Smooth muscle cell (in vitro differentiated cells): ENCODE results near the gene C8A. TPM values are rescaled to one million over a fixed set of nuclear protein-coding genes. Genes with fewer than 3 reads are reported as not detected.
A peak's percentile ranks its signal among the peaks of the same experiment; 100 is the strongest.

Experiments used
- DNase-seq: peaks from one replicate; lab custom pipeline; 2025; ENCODE audit not compliant: unreplicated experiment; lab: John Stamatoyannopoulos, UW
- H2AFZ ChIP-seq: fragments of 200-600 bp; sonication (generic); 2 replicates; pipeline ENCODE4 v1.6.0; 2016; ENCODE audit warnings: antibody characterized with exemption, low read depth, mild to moderate bottlenecking
- H3F3A ChIP-seq: fragments of 200-600 bp; sonication (generic); 2 replicates; pipeline ENCODE4 v1.6.0; 2017; ENCODE audit warnings: antibody characterized with exemption, low read depth
- H3K27ac ChIP-seq: fragments of 200-600 bp; sonication (generic); 2 replicates; pipeline ENCODE4 v1.5.1; 2016; ENCODE audit warnings: low read depth, mild to moderate bottlenecking
- H3K27me3 ChIP-seq: fragments of 200-600 bp; sonication (generic); 2 replicates; pipeline ENCODE4 v1.6.1; 2016; ENCODE audit warnings: low read depth, mild to moderate bottlenecking
- H3K36me3 ChIP-seq: fragments of 200-600 bp; sonication (generic); 2 replicates; pipeline ENCODE4 v1.5.1; 2016; ENCODE audit warnings: low read depth
- H3K4me1 ChIP-seq: fragments of 200-600 bp; sonication (generic); 2 replicates; pipeline ENCODE4 v1.5.1; 2016; ENCODE audit warnings: low read depth
- H3K4me2 ChIP-seq: fragments of 200-600 bp; sonication (generic); 2 replicates; pipeline ENCODE4 v1.6.0; 2016; ENCODE audit warnings: mild to moderate bottlenecking
- H3K4me3 ChIP-seq: fragments of 200-600 bp; sonication (generic); 2 replicates; pipeline ENCODE4 v1.5.1; 2016; ENCODE audit warnings: mild to moderate bottlenecking
- H3K79me2 ChIP-seq: fragments of 200-600 bp; sonication (generic); 2 replicates; pipeline ENCODE4 v1.6.0; 2016; ENCODE audit warnings: low read depth, mild to moderate bottlenecking
- H3K9ac ChIP-seq: fragments of 200-600 bp; sonication (generic); 2 replicates; pipeline ENCODE4 v1.6.0; 2016; ENCODE audit warnings: low read depth
- H3K9me3 ChIP-seq: fragments of 200-600 bp; sonication (generic); replicated peaks from 2 replicates; pipeline ENCODE4 v1.5.1; 2016; ENCODE audit warnings: low read depth
- H4K20me1 ChIP-seq: fragments of 200-600 bp; sonication (generic); 2 replicates; pipeline ENCODE4 v1.6.0; 2016; ENCODE audit warnings: low read depth
- WGBS: methylation state at CpG from one replicate; pipeline ENCODE4 v1.1.7; 2016; ENCODE audit warnings: low lambda C conversion rate; 5-methylcytosine and 5-hydroxymethylcytosine counted together
- polyA plus RNA-seq: library from polyadenylated mRNA; unstranded; fragments of >200 nt; fragmentation: Nextera tagmentation; extraction: Ambion mirVana; gene quantifications from 2 replicates; pipeline ENCODE4 v1.2.1, GENCODE V29; 2016
- total RNA-seq: library from RNA; depleted of rRNA; stranded (reverse); fragments of >200 nt; gene quantifications from 2 replicates; pipeline ENCODE4 v1.2.3, GENCODE V29; 2014
- TF ChIP-seq, protein P1 (sequence below): fragments of 200-600 bp; sonication (generic); IDR thresholded peaks from 2 replicates; pipeline ENCODE4 v1.5.1; 2017; ENCODE audit warnings: borderline replicate concordance, mild to moderate bottlenecking, antibody characterized with exemption; ENCODE audit not compliant: insufficient read depth, poor library complexity, severe bottlenecking

The C8A gene
- total and polyA plus RNA-seq, 2 experiments from 2014 or later: not detected

DNA sequence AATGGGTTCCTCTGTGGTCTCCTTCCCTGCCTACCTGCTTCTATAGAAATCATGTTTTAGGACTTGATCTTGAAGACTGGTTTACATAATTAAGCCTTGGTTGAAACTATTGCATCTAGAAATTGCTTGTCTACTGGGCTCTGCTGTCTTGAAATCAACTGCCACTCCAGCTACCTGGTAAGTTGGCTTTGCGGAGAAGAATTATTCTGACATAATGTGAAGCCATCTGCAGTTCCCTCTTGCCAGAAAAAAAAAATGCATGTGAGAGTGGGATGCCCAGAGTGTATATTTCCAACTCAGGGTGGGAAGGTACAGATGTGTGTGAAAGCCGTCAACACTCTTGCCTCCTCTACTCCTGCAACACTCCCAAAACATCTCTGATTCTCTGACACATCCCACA is 84.0 kb downstream of the C8A start:
- 100% methylated on average over 2 of the region's 2 CpGs for WGBS
- no peak overlapping the region for H3K4me3 ChIP-seq
- no peak for DNase-seq

DNA sequence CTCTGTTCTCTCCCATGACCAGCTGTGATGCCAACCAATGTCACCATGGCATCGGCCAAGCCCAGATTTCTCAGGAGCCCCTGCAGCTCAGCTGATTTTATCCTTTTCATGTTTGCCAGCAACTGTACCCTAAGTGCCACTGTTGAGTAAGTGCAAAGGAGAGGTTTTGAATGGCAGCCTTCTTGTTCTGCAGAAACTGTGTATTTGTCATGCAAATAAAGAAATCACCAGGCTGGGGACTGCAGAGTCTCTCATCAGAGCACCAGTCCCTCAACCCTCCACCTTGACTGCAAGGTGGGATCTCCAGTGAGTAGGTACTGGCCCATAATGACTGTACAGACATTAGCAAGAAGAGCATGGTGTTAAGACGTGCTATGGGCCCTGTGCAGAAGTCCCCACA is 84.6 kb downstream of the C8A start:
- Histone ChIP-seq H3K4me2 (no peak overlapping the region), H3K79me2 (no peaks in the 10 kb centered on the region), H3K36me3 (no peaks in the 10 kb centered on the region), H3K9me3 (no peaks in the 10 kb centered on the region), H4K20me1 (no peaks in the 10 kb centered on the region), H3K4me1 (peaks cover 9% of the 10 kb centered on the region), H3K4me3 (no peak overlapping the region), H3K9ac (no peak overlapping the region), H3K27me3 (no peaks in the 10 kb centered on the region), H3K27ac (no peak overlapping the region), H2AFZ (no peak overlapping the region), H3F3A (no peaks in the 10 kb centered on the region)
- DNase-seq: no peak
- TF ChIP-seq, protein P1, sequence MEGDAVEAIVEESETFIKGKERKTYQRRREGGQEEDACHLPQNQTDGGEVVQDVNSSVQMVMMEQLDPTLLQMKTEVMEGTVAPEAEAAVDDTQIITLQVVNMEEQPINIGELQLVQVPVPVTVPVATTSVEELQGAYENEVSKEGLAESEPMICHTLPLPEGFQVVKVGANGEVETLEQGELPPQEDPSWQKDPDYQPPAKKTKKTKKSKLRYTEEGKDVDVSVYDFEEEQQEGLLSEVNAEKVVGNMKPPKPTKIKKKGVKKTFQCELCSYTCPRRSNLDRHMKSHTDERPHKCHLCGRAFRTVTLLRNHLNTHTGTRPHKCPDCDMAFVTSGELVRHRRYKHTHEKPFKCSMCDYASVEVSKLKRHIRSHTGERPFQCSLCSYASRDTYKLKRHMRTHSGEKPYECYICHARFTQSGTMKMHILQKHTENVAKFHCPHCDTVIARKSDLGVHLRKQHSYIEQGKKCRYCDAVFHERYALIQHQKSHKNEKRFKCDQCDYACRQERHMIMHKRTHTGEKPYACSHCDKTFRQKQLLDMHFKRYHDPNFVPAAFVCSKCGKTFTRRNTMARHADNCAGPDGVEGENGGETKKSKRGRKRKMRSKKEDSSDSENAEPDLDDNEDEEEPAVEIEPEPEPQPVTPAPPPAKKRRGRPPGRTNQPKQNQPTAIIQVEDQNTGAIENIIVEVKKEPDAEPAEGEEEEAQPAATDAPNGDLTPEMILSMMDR: no peak
- WGBS: 83% methylated on average over 2 of the region's 2 CpGs

More for the DNA sequence above, 84.0 kb downstream of the C8A start:
- H3F3A ChIP-seq: no peaks in the 10 kb centered on the region
- TF ChIP-seq, protein P1: no peak
- H3K36me3 ChIP-seq: no peaks in the 10 kb centered on the region
- no peak overlapping the region for H3K27ac ChIP-seq
- no peak overlapping the region for H2AFZ ChIP-seq
- H3K4me1 ChIP-seq: peaks cover 9% of the 10 kb centered on the region
- no peak overlapping the region for H3K9ac ChIP-seq
- no peaks in the 10 kb centered on the region for H3K9me3 ChIP-seq
- no peaks in the 10 kb centered on the region for H3K79me2 ChIP-seq
- H4K20me1 ChIP-seq: no peaks in the 10 kb centered on the region
- no peak overlapping the region for H3K4me2 ChIP-seq
- H3K27me3 ChIP-seq: no peaks in the 10 kb centered on the region

DNA sequence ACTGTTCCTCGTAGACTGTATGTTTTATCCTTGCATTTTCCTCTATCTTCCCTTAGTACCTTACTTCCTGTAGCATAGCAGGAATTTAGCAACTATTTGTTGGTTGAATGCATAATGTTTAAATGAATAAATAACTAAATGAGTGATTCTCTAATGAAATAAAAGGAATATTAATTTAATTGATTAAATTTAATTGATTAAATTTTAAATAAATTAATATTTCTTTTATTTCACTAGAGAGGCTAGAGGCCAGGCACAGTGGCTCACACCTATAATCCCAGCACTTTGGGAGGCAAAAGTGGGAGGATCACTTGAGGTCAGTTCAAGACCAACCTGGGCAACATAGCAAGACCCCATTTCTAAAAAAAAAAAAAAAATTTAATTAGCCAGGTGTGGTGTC is 85.4 kb downstream of the C8A start:
- Histone ChIP-seq H3F3A (no peaks in the 10 kb centered on the region), H3K4me1 (peaks cover 3% of the 10 kb centered on the region), H3K9ac (no peak overlapping the region), H3K79me2 (no peaks in the 10 kb centered on the region), H2AFZ (no peak overlapping the region), H3K4me2 (no peak overlapping the region), H3K4me3 (no peak overlapping the region), H4K20me1 (no peaks in the 10 kb centered on the region), H3K36me3 (no peaks in the 10 kb centered on the region), H3K9me3 (no peaks in the 10 kb centered on the region), H3K27me3 (no peaks in the 10 kb centered on the region), H3K27ac (no peak overlapping the region)
- 0% methylated on average over 1 of the region's 1 CpG for WGBS
- TF ChIP-seq, protein P1: no peak
- no peak for DNase-seq

DNA sequence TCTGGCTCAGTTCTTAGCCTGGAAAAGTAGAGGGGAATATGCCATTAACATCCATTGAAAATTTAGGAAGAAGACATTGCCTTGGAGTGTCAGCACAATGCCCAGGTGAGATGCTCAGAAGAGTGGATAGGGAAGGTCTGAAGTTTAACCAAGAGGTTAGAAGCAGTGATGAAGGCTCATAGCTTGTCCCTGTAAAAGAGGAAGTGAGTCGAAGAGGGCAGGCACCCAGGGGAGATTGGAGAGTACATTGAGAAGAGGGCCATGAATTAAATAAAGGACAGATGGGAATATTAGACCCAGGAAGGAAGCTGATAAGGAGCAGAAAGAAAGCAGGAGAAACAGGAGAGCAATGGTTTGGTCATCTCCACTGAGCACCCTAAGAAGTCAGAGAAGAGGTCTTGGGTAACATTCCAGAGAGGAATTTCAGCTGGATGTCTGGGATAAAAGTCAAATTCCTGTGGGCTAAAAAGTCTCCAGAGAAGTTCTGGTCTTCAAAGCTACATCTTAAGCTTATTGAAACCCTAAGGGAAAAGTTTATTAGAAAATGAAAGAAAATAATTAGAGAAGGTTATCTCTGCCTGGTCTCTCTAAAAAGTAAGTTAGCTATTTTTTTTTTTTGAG is 93.9 kb downstream of the C8A start:
- WGBS: 89% methylated on average over 1 of the region's 1 CpG
- Histone ChIP-seq H3K9me3 (no peaks in the 10 kb centered on the region), H2AFZ (no peak overlapping the region), H3K4me3 (no peak overlapping the region), H3K9ac (no peak overlapping the region), H3F3A (no peaks in the 10 kb centered on the region), H4K20me1 (no peaks in the 10 kb centered on the region), H3K27ac (peak overlapping the region; percentile 42), H3K4me1 (no peaks in the 10 kb centered on the region), H3K27me3 (no peaks in the 10 kb centered on the region), H3K36me3 (no peaks in the 10 kb centered on the region), H3K4me2 (peak overlapping the region; percentile 61), H3K79me2 (no peaks in the 10 kb centered on the region)
- no peak for DNase-seq
- TF ChIP-seq, protein P1: no peak
